Mesenteric fat pad (tissue), 1 donor: Measurements from ENCODE around the gene RSPO4. TPM values are rescaled to one million over a fixed set of nuclear protein-coding genes. Genes with fewer than 3 reads are reported as not detected.
A peak's percentile ranks its signal among the peaks of the same experiment; 100 is the strongest.

ENCODE experiments used
- DNase-seq: peaks from one replicate; pipeline ENCODE4 v3.0.0-alpha.2; 2020; ENCODE audit warnings: low spot score
- total RNA-seq: library from RNA; stranded (reverse); fragmentation: NEBNext Ultra II Directional; extraction: Animal tissue kit (Norgen Biotek cat#: 25700); gene quantifications from one replicate; pipeline ENCODE4 v1.2.1, GENCODE V29; 2021
- donor health status: DM: yes; HTN: yes; CAD: no.

The RSPO4 gene
- total RNA-seq, 1 donor from 2014 or later: not detected

- peak; percentile 88 for DNase-seq
Measured at GRCh38 chr20:910870-911770, 91.0 kb downstream of the RSPO4 start.

- DNase-seq: peak; percentile 35
Measured at GRCh38 chr20:910132-910869, 91.8 kb downstream of the RSPO4 start.

- DNase-seq: peak; percentile 51
Measured at GRCh38 chr20:909641-910040, 92.5 kb downstream of the RSPO4 start.

Other genes starting within 250 kb of the RSPO4 start
- gene SLC52A3, start 233.8 kb downstream of the RSPO4 start, total RNA-seq: 2.2 TPM
- gene FAM110A, start 168.6 kb downstream of the RSPO4 start, total RNA-seq: 3.7 TPM
- 0.42 TPM for gene ANGPT4, start 86.0 kb downstream of the RSPO4 start, total RNA-seq
- gene PSMF1, start 116.3 kb upstream of the RSPO4 start, total RNA-seq: 126 TPM
- gene TMEM74B, start 182.7 kb upstream of the RSPO4 start, total RNA-seq: 0.42 TPM
- 0.32 TPM for gene C20orf202, start 201.1 kb upstream of the RSPO4 start, total RNA-seq
- gene RAD21L1, start 223.7 kb upstream of the RSPO4 start, total RNA-seq: not detected